Prostate gland (tissue), 2 donors: ENCODE results near the gene RNF222.

Source experiments
- POLR2A ChIP-seq: fragments of 450-650 bp; IDR thresholded peaks from one replicate; pipeline ENCODE4 v1.6.1; 2016; ENCODE audit warnings: antibody characterized with exemption, mild to moderate bottlenecking
- POLR2AphosphoS5 ChIP-seq: sonication (generic); formaldehyde crosslinking; IDR thresholded peaks from one replicate; pipeline ENCODE4 v1.6.1; 2017; ENCODE audit warnings: antibody characterized with exemption
- TF ChIP-seq, protein P1 (sequence below), 4 experiments: fragments of 200-600 bp in 2 of 4; fragments of 450-650 bp in 2 of 4; sonication (generic) in 2 of 4; IDR thresholded peaks; 1 replicate in 3 of 4; 2 replicates in 1 of 4; pipeline ENCODE4 v1.5.1; 2016 to 2019; ENCODE audit warnings: antibody characterized with exemption in 4 of 4, mild to moderate bottlenecking in 2 of 4, moderate library complexity in 2 of 4

DNA sequence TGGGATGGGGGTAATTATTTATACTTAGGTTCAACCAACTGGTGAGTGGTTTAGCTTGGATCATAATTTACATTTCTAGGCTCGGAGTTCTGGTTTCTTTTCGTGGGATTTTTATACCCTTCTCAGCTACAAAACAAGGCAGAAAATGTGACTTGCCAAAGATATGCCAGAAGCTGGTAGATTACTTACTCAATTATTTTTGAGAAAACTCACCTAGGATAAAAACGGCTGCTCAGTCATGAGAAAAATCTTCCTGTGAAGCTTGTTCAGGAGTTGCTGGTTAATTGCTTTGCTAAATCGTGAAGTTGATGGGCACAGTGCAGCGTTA is 39.2 kb upstream of the RNF222 start:
- TF ChIP-seq POLR2A = no peak
- TF ChIP-seq, protein P1, sequence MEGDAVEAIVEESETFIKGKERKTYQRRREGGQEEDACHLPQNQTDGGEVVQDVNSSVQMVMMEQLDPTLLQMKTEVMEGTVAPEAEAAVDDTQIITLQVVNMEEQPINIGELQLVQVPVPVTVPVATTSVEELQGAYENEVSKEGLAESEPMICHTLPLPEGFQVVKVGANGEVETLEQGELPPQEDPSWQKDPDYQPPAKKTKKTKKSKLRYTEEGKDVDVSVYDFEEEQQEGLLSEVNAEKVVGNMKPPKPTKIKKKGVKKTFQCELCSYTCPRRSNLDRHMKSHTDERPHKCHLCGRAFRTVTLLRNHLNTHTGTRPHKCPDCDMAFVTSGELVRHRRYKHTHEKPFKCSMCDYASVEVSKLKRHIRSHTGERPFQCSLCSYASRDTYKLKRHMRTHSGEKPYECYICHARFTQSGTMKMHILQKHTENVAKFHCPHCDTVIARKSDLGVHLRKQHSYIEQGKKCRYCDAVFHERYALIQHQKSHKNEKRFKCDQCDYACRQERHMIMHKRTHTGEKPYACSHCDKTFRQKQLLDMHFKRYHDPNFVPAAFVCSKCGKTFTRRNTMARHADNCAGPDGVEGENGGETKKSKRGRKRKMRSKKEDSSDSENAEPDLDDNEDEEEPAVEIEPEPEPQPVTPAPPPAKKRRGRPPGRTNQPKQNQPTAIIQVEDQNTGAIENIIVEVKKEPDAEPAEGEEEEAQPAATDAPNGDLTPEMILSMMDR (IDR thresholded peaks at IDR 0.05) = no peak
- no peak for TF ChIP-seq POLR2AphosphoS5
